Astrocyte (in vitro differentiated cells and primary cell): Measurements from ENCODE around the gene MOK. TPM values are rescaled to one million over a fixed set of nuclear protein-coding genes. Genes with fewer than 3 reads are reported as not detected.

Experiments
- DNase-seq: peaks from one replicate; pipeline ENCODE4 v3.0.0-alpha.2; 2010; ENCODE audit warnings: low read depth
- FAIRE-seq: peaks from 2 replicates; lab custom pipeline; 2011; peaks lifted over from hg19 to GRCh38; lab: Jason Lieb, UNC
- H2AFZ ChIP-seq: 2 replicates; pipeline ENCODE4 v1.6.0; 2012; ENCODE audit warnings: low read depth, low read length, inconsistent platforms
- H3K27ac ChIP-seq: 2 replicates; pipeline ENCODE4 v1.5.1; 2011; ENCODE audit warnings: low read depth, low read length, inconsistent platforms
- H3K27me3 ChIP-seq: 2 replicates; pipeline ENCODE4 v1.6.0; 2011; ENCODE audit warnings: low read length, inconsistent platforms; ENCODE audit not compliant: insufficient read depth
- H3K36me3 ChIP-seq: 2 replicates; pipeline ENCODE4 v1.5.1; 2011; ENCODE audit warnings: low read length, inconsistent platforms; ENCODE audit not compliant: insufficient read depth
- H3K4me1 ChIP-seq: 2 replicates; pipeline ENCODE4 v1.5.1; 2011; ENCODE audit warnings: low read length, inconsistent platforms; ENCODE audit not compliant: insufficient read depth
- H3K4me2 ChIP-seq: 2 replicates; pipeline ENCODE4 v1.6.0; 2012; ENCODE audit warnings: low read length, inconsistent platforms
- H3K4me3 ChIP-seq: 2 replicates; pipeline ENCODE4 v1.5.1; 2011; ENCODE audit warnings: low read depth, mild to moderate bottlenecking, low read length, inconsistent platforms; ENCODE audit not compliant: insufficient read depth
- H3K79me2 ChIP-seq: 2 replicates; pipeline ENCODE4 v1.6.0; 2012; ENCODE audit warnings: mild to moderate bottlenecking, low read length, inconsistent platforms; ENCODE audit not compliant: insufficient read depth
- H3K9ac ChIP-seq: 2 replicates; pipeline ENCODE4 v1.6.0; 2012; ENCODE audit warnings: mild to moderate bottlenecking, low read length, inconsistent platforms
- H3K9me3 ChIP-seq: 2 replicates; pipeline ENCODE4 v1.5.1; 2012; ENCODE audit warnings: low read depth, mild to moderate bottlenecking, low read length, inconsistent platforms; ENCODE audit not compliant: insufficient read depth
- H4K20me1 ChIP-seq: 2 replicates; pipeline ENCODE4 v1.6.0; 2012; ENCODE audit warnings: low read length, inconsistent platforms; ENCODE audit not compliant: insufficient read depth
- H3K27ac Mint-ChIP-seq: one replicate; pipeline ENCODE4 v1.8.0; 2021; ENCODE audit warnings: mild to moderate bottlenecking, mixed read lengths; ENCODE audit not compliant: unreplicated experiment
- H3K27me3 Mint-ChIP-seq: one replicate; pipeline ENCODE4 v1.8.0; 2021; ENCODE audit warnings: low read depth, mixed read lengths; ENCODE audit not compliant: unreplicated experiment
- H3K36me3 Mint-ChIP-seq: one replicate; pipeline ENCODE4 v1.8.0; 2021; ENCODE audit warnings: low read depth, mixed read lengths; ENCODE audit not compliant: unreplicated experiment
- H3K4me1 Mint-ChIP-seq: one replicate; pipeline ENCODE4 v1.8.0; 2021; ENCODE audit warnings: low read depth, mixed read lengths; ENCODE audit not compliant: unreplicated experiment
- H3K4me3 Mint-ChIP-seq: one replicate; pipeline ENCODE4 v1.8.0; 2021; ENCODE audit warnings: mild to moderate bottlenecking, moderate library complexity, mixed read lengths; ENCODE audit not compliant: unreplicated experiment
- H3K9me3 Mint-ChIP-seq: one replicate; pipeline ENCODE4 v1.8.0; 2021; ENCODE audit warnings: mild to moderate bottlenecking, mixed read lengths; ENCODE audit not compliant: unreplicated experiment
- EZH2 ChIP-seq: IDR thresholded peaks from 2 replicates; pipeline ENCODE4 v1.6.1; 2012; ENCODE audit warnings: mild to moderate bottlenecking, low read length, inconsistent platforms; ENCODE audit not compliant: insufficient read depth
- total RNA-seq: library from RNA; stranded (reverse); gene quantifications from 2 replicates; pipeline ENCODE4 v1.2.1, GENCODE V29; 2021
- TF ChIP-seq, protein P1 (sequence below): IDR thresholded peaks from 2 replicates; pipeline ENCODE4 v1.5.1; 2011; ENCODE audit warnings: low read depth, mild to moderate bottlenecking, inconsistent platforms, low read length, moderate library complexity; ENCODE audit not compliant: insufficient read depth

MOK gene
- total RNA-seq, 1 donor from 2014 or later = 9.3 TPM

DNA sequence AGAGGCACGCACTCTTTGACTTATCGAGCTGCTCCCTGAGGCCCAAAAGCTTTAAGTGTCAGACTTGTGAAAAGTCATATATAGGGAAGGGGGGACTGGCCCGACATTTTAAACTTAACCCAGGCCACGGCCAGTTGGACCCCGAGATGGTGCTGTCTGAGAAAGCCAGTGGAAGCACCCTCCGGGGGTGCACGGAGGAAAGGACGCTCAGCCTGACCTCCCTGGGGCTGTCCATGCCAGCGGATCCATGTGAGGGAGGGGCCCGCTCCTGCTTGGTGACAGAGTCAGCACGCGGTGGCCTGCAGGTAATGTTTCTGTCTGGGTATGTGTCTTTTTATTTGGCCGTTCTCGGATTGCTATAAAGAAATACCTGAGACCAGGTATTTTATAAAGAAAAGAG, 21.6 kb upstream of the MOK start:
- Histone ChIP-seq H4K20me1 (no peaks in the 10 kb centered on the region), H3K27ac (no peak overlapping the region), H3K9me3 (no peaks in the 10 kb centered on the region), H2AFZ (no peak overlapping the region), H3K79me2 (no peaks in the 10 kb centered on the region), H3K4me1 (no peaks in the 10 kb centered on the region), H3K9ac (no peak overlapping the region), H3K4me3 (no peak overlapping the region), H3K27me3 (no peaks in the 10 kb centered on the region), H3K36me3 (peaks cover 4% of the 10 kb centered on the region), H3K4me2 (no peak overlapping the region)
- Mint-ChIP-seq H3K36me3 (peaks cover 5% of the 10 kb centered on the region), H3K4me3 (no peak overlapping the region), H3K27ac (no peak overlapping the region), H3K4me1 (no peaks in the 10 kb centered on the region), H3K27me3 (no peaks in the 10 kb centered on the region), H3K9me3 (no peaks in the 10 kb centered on the region)
- no peak for DNase-seq
- FAIRE-seq = no peak
- no peak for TF ChIP-seq EZH2
- TF ChIP-seq, protein P1, sequence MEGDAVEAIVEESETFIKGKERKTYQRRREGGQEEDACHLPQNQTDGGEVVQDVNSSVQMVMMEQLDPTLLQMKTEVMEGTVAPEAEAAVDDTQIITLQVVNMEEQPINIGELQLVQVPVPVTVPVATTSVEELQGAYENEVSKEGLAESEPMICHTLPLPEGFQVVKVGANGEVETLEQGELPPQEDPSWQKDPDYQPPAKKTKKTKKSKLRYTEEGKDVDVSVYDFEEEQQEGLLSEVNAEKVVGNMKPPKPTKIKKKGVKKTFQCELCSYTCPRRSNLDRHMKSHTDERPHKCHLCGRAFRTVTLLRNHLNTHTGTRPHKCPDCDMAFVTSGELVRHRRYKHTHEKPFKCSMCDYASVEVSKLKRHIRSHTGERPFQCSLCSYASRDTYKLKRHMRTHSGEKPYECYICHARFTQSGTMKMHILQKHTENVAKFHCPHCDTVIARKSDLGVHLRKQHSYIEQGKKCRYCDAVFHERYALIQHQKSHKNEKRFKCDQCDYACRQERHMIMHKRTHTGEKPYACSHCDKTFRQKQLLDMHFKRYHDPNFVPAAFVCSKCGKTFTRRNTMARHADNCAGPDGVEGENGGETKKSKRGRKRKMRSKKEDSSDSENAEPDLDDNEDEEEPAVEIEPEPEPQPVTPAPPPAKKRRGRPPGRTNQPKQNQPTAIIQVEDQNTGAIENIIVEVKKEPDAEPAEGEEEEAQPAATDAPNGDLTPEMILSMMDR = no peak

DNA sequence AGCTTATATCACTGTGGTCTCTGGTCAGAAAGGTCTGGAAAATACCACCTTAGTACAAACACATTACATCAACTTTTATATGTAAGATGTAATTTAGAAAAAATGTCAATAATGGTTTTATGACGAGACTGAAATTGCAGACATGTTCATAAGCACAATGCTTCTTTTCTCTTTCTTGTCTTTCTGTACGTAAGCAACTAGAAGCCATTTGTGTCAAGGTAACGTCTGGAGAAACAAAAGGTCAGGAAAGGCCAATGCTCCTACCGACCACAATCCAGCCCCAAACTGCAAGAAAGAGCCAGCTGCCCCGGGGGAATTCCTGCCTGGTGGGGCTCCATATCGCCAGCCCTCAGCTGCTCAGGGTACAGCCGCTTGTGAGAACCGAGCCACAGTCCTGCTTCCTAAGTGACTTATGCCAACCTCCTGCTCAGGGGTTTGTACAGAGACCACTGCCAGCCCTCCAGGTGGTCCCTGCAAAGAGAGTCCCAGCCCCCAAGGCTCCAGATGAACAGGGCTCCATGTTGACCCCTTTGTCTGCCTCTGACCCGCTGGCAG, 20.9 kb upstream of the MOK start:
- H3K4me1 Mint-ChIP-seq = no peaks in the 10 kb centered on the region
- peaks cover 4% of the 10 kb centered on the region for H3K36me3 ChIP-seq
- no peak for TF ChIP-seq EZH2
- TF ChIP-seq, protein P1 = no peak

DNA sequence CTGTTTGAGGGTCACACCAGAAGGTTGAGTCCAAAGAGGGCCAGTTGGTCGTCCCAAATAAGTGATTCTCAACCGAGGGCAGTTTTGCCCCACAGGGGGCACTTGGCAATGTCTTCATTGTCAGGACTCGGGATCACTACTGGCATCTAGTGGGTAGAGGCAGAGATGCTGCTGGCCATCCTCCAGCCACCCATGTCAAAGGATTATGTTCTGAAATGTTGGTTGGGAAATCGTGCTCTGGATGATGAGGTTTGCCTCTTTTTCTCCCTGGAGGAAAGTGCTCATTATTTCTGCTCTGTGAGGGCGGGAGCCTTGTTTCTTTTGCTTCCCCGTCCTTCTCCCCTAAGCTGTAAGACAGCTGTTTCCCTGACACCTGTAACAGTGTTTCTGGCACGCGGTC, 18.1 kb upstream of the MOK start:
- Mint-ChIP-seq H3K4me1 (peaks cover 4% of the 10 kb centered on the region), H3K27me3 (no peaks in the 10 kb centered on the region), H3K36me3 (peaks cover 5% of the 10 kb centered on the region), H3K27ac (no peak overlapping the region), H3K4me3 (no peak overlapping the region), H3K9me3 (no peaks in the 10 kb centered on the region)
- TF ChIP-seq, protein P1 = peak; percentile 75
- TF ChIP-seq EZH2 = no peak
- H4K20me1 ChIP-seq = no peaks in the 10 kb centered on the region
- H2AFZ ChIP-seq = no peak overlapping the region
- H3K4me3 ChIP-seq = no peak overlapping the region
- peaks cover 14% of the 10 kb centered on the region for H3K4me1 ChIP-seq
- H3K9me3 ChIP-seq = no peaks in the 10 kb centered on the region
- H3K79me2 ChIP-seq = peaks cover 16% of the 10 kb centered on the region
- peak; percentile 73 for FAIRE-seq
- H3K36me3 ChIP-seq = peaks cover 4% of the 10 kb centered on the region
- no peak overlapping the region for H3K27ac ChIP-seq
- no peaks in the 10 kb centered on the region for H3K27me3 ChIP-seq
- no peak overlapping the region for H3K4me2 ChIP-seq
- peak; percentile 52 for DNase-seq
- no peak overlapping the region for H3K9ac ChIP-seq

More for the DNA sequence above, 20.9 kb upstream of the MOK start:
- H3K27me3 ChIP-seq = no peaks in the 10 kb centered on the region
- DNase-seq (no peak), FAIRE-seq (no peak)
- Mint-ChIP-seq H3K27ac (no peak overlapping the region), H3K4me3 (no peak overlapping the region), H3K36me3 (peaks cover 5% of the 10 kb centered on the region), H3K9me3 (no peaks in the 10 kb centered on the region), H3K27me3 (no peaks in the 10 kb centered on the region)
- no peak overlapping the region for H2AFZ ChIP-seq
- no peak overlapping the region for H3K27ac ChIP-seq
- H3K4me3 ChIP-seq = no peak overlapping the region
- H3K4me1 ChIP-seq = peaks cover under 1% of the 10 kb centered on the region
- H3K4me2 ChIP-seq = no peak overlapping the region
- no peaks in the 10 kb centered on the region for H4K20me1 ChIP-seq
- no peaks in the 10 kb centered on the region for H3K9me3 ChIP-seq
- no peak overlapping the region for H3K9ac ChIP-seq
- H3K79me2 ChIP-seq = peaks cover 4% of the 10 kb centered on the region
